GM12878 (cell line): ENCODE measurements around the gene MRPS18B. TPM values are rescaled to one million over a fixed set of nuclear protein-coding genes. Genes with fewer than 3 reads are reported as not detected.

Experiments used
- ATAC-seq: fragments of 200-7000 bp; cut with Tn5 transposase; 3 replicates; pipeline ENCODE4 v1.9.1; 2020; ENCODE audit warnings: mild to moderate bottlenecking, moderate library complexity
- BruUV-seq: library from RNA; stranded (reverse); fragments of 400-500 nt; replicated peaks from 2 replicates; lab custom pipeline; 2021; lab: Mats Ljungman, UMichigan
- CTCF ChIA-PET: fragments of 300-600 bp; sonication (Branson Sonifier 250); formaldehyde crosslinking; extraction: SDS; loops from one replicate; lab custom pipeline; 2021; ENCODE audit warnings: inconsistent platforms; lab: Yijun Ruan, JAX
- POLR2A ChIA-PET: fragments of 350-600 bp; formaldehyde crosslinking; extraction: SDS; loops from one replicate; lab custom pipeline; 2021; ENCODE audit warnings: inconsistent platforms; lab: Charles Lee
- RAD21 ChIA-PET: fragments of 300-600 bp; sonication (Branson Sonifier 250); formaldehyde crosslinking; loops from one replicate; lab custom pipeline; 2023; ENCODE audit warnings: antibody characterized with exemption; ENCODE audit not compliant: unreplicated experiment; lab: Charles Lee
- SMC1A ChIA-PET: fragments of 300-600 bp; sonication (Branson Sonifier 250); formaldehyde crosslinking; loops from one replicate; lab custom pipeline; 2023; ENCODE audit not compliant: unreplicated experiment, uncharacterized antibody; lab: Charles Lee
- DNase-seq: peaks from one replicate; pipeline ENCODE4 v3.0.0-alpha.2; 2011; ENCODE audit warnings: low read depth, low spot score
- FAIRE-seq: peaks from 3 replicates; lab custom pipeline; 2011; peaks lifted over from hg19 to GRCh38; lab: Jason Lieb, UNC
- H2AFZ ChIP-seq: 2 replicates; pipeline ENCODE4 v1.6.0; 2011; ENCODE audit warnings: low read depth, low read length, control low read depth; ENCODE audit not compliant: control insufficient read depth
- H3K27ac ChIP-seq: 2 replicates; pipeline ENCODE4 v1.5.1; 2011; ENCODE audit warnings: control low read depth; ENCODE audit not compliant: control insufficient read depth, insufficient read depth
- H3K27me3 ChIP-seq, 2 experiments: replicated peaks in 1 of 2; 2 replicates each; pipeline versions ENCODE4 v1.6.0 to v1.6.1; 2011; ENCODE audit warnings: low read length in 1 of 2; ENCODE audit not compliant: control insufficient read depth in 2 of 2, insufficient read depth in 2 of 2
- H3K36me3 ChIP-seq, 2 experiments: 2 replicates each; pipeline ENCODE4 v1.5.1; 2011; ENCODE audit warnings: low read length in 1 of 2; ENCODE audit not compliant: control insufficient read depth in 2 of 2, insufficient read depth in 2 of 2
- H3K4me1 ChIP-seq: 2 replicates; pipeline ENCODE4 v1.6.1; 2011; ENCODE audit warnings: mild to moderate bottlenecking, low read length, moderate library complexity, mixed read lengths; ENCODE audit not compliant: control insufficient read depth, insufficient read depth
- H3K4me2 ChIP-seq: 2 replicates; pipeline ENCODE4 v1.6.0; 2011; ENCODE audit warnings: control low read depth; ENCODE audit not compliant: control insufficient read depth, insufficient read depth
- H3K4me3 ChIP-seq: fragments of 200-600 bp; sonication (generic); 2 replicates; pipeline ENCODE4 v1.5.1; 2016
- H3K79me2 ChIP-seq: 2 replicates; pipeline ENCODE4 v1.6.0; 2011; ENCODE audit warnings: low read length; ENCODE audit not compliant: control insufficient read depth, insufficient read depth
- H3K9ac ChIP-seq: 2 replicates; pipeline ENCODE4 v1.8.0; 2011; ENCODE audit warnings: low read length, control low read depth, mixed read lengths; ENCODE audit not compliant: control insufficient read depth, insufficient read depth
- H3K9me3 ChIP-seq: replicated peaks from 3 replicates; pipeline ENCODE4 v1.5.1; 2011; ENCODE audit warnings: mild to moderate bottlenecking, low read length; ENCODE audit not compliant: control insufficient read depth, insufficient read depth
- H4K20me1 ChIP-seq: 2 replicates; pipeline ENCODE4 v1.6.0; 2011; ENCODE audit not compliant: control insufficient read depth, insufficient read depth
- ATF3 ChIP-seq: IDR thresholded peaks from 2 replicates; pipeline ENCODE4 v1.6.1; 2011; ENCODE audit warnings: low read depth, mild to moderate bottlenecking, low read length, moderate library complexity, borderline replicate concordance; ENCODE audit errors: extremely low read depth
- BMI1 ChIP-seq: fragments of 450-650 bp; IDR thresholded peaks from 2 replicates; pipeline ENCODE4 v1.6.1; 2016; ENCODE audit warnings: mild to moderate bottlenecking, moderate library complexity, borderline replicate concordance
- CHD1 ChIP-seq: IDR thresholded peaks from 2 replicates; pipeline ENCODE4 v1.6.1; 2012; ENCODE audit warnings: low read depth, low read length, improper control_type of control experiment
- CHD2 ChIP-seq: IDR thresholded peaks from 2 replicates; pipeline ENCODE4 v1.6.1; 2011; ENCODE audit warnings: low read depth, low read length, improper control_type of control experiment, borderline replicate concordance
- CUX1 ChIP-seq: IDR thresholded peaks from 2 replicates; pipeline ENCODE4 v1.6.1; 2012; ENCODE audit warnings: improper control_type of control experiment, low read depth, low read length; ENCODE audit not compliant: insufficient replicate concordance
- IRF3 ChIP-seq: fragments of 450-650 bp; IDR thresholded peaks from 2 replicates; pipeline ENCODE4 v1.6.1; 2014; ENCODE audit warnings: mild to moderate bottlenecking
- MXI1 ChIP-seq: fragments of 150-350 bp; IDR thresholded peaks from 2 replicates; pipeline ENCODE4 v1.6.1; 2011; ENCODE audit warnings: low read depth, mild to moderate bottlenecking, inconsistent platforms, low read length, improper control_type of control experiment
- PBX3 ChIP-seq: IDR thresholded peaks from 2 replicates; pipeline ENCODE4 v1.6.1; 2011; ENCODE audit warnings: mild to moderate bottlenecking, low read depth, low read length, moderate library complexity; ENCODE audit not compliant: insufficient replicate concordance
- SMAD5 ChIP-seq: IDR thresholded peaks from 2 replicates; pipeline ENCODE4 v1.6.1; 2016; ENCODE audit warnings: antibody characterized with exemption, low read depth
- ZBTB40 ChIP-seq: fragments of 450-650 bp; IDR thresholded peaks from 2 replicates; pipeline ENCODE4 v1.6.1; 2016; ENCODE audit warnings: mild to moderate bottlenecking, moderate library complexity, borderline replicate concordance
- WGBS: methylation state at CpG from one replicate; pipeline ENCODE4 v1.1.6; 2016; ENCODE audit warnings: low lambda C conversion rate; ENCODE audit not compliant: insufficient replicate concordance, insufficient coverage; ENCODE audit errors: missing lambda C conversion rate; 5-methylcytosine and 5-hydroxymethylcytosine counted together
- in situ Hi-C: fragments of 300-500 bp; cut with MboI; formaldehyde crosslinking; loops from 9 replicates; pipeline ENCODE4 v1.14.3; 2018; ENCODE audit warnings: mixed read lengths
- intact Hi-C: fragments of 100-400 bp; cut with micrococcal nuclease; formaldehyde crosslinking; loops from one replicate; pipeline ENCODE4 v1.14.2; 2022; ENCODE audit not compliant: unreplicated experiment
- polyA plus RNA-seq, 11 experiments: library from polyadenylated mRNA; depleted of rRNA in 4 of 11; unstranded in 6 of 11; stranded (reverse) in 5 of 11; fragments of >200 nt; fragmentation: Nextera tagmentation in 4 of 11; fragmentation: Illumina TruSeq in 1 of 11; extraction: Ambion mirVana in 4 of 11; extraction: Trizol in 1 of 11; gene quantifications; 1 replicate in 1 of 11; 2 replicates in 10 of 11; pipeline versions ENCODE4 v1.2.1 to v1.2.3, GENCODE V29; 2011 to 2016; ENCODE audit warnings: inconsistent platforms in 2 of 11, missing spikeins in 2 of 11, low read depth in 1 of 11
- total RNA-seq, 4 experiments: library from RNA; depleted of rRNA in 3 of 4; stranded (reverse); fragments of >200 nt in 3 of 4; fragmentation: Illumina TruSeq in 1 of 4; extraction: Trizol in 1 of 4; gene quantifications; 2 replicates each; pipeline versions ENCODE4 v1.2.1 to v1.2.3, GENCODE V29; 2013 to 2021

Gene MRPS18B
- total and polyA plus RNA-seq, 10 of the 15 experiments (the other 5 are each of a cell fraction or from before 2014, with no cell fraction given) = 80.9 to 259 (median 140) TPM

- FAIRE-seq = no peak
- no peaks in the 10 kb centered on the region for H3K27me3 ChIP-seq
- H4K20me1 ChIP-seq = no peaks in the 10 kb centered on the region
- no TSS peak for BruUV-seq
- RAD21 ChIA-PET = no interaction called here
- SMC1A ChIA-PET = interaction anchor here (0.7 to 0.8 kb wide), 2 partner anchors 19 to 72 kb away, joined by 3 read pairs; no protein-coding TSS in a partner anchor
- 50% methylated on average over 11 of the region's 12 CpGs for WGBS
- peaks cover 11 to 17% of the 10 kb centered on the region in 2 experiments for H3K36me3 ChIP-seq
- H3K79me2 ChIP-seq = peaks cover 16% of the 10 kb centered on the region
- CTCF ChIA-PET = interaction anchor here (1.2 to 1.4 kb wide), 2 partner anchors 27 to 41 kb away, joined by 3 read pairs; no protein-coding TSS in a partner anchor
- H3K4me1 ChIP-seq = peaks cover 2% of the 10 kb centered on the region; the same call in 1 of the 2 replicates
- H3K4me3 ChIP-seq = no peak overlapping the region
- in situ Hi-C loops (no loop called here), intact Hi-C loops (no loop called here)
- H3K9ac ChIP-seq = no peak overlapping the region
- no peak overlapping the region for H3K4me2 ChIP-seq
- DNase-seq = no peak
- no peaks in the 10 kb centered on the region for H3K9me3 ChIP-seq
- no peak overlapping the region for H3K27ac ChIP-seq
- POLR2A ChIA-PET = interaction anchor here (0.6 to 1.4 kb wide), 3 partner anchors 11 to 907 kb away, joined by 3 read pairs; no protein-coding TSS in a partner anchor
- H2AFZ ChIP-seq = no peak overlapping the region
- ATAC-seq = no peak
- TF ChIP-seq CHD2 = no peak
- no peak for TF ChIP-seq MXI1
- TF ChIP-seq PBX3 = no peak
- no peak for TF ChIP-seq CUX1
- no peak for TF ChIP-seq BMI1
- TF ChIP-seq IRF3 = no peak
- no peak for TF ChIP-seq ATF3
- TF ChIP-seq CHD1 = no peak
- no peak for TF ChIP-seq ZBTB40
- TF ChIP-seq SMAD5 = no peak
These were observed 33.5 kb downstream of the MRPS18B start for GRCh38 chr6:30651143-30651542.
